ENCODE data around the gene CDC40.

DNA sequence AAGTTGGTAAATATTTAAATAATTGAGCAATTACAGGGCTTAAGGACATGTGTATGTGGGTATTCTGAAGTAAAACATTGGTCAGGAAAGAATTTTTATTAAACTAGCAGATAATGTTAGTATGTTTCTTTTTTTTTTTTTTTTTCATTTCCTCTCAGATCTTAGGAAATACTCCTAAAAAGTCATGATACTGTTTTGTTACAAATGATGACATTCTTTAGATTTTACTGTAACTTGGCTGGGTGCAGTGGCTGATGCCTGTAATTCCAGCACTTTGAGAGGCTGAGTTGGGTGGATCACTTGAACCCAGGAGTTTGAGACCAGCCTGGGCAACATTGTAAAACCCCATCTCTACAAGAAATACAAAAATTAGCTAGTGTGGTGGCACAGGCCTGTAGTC lies 41.5 kb downstream of the CDC40 start:
- TF ChIP-seq POLR2A (IDR thresholded peaks at IDR 0.05; ENCODE audit: borderline replicate concordance, extremely low read depth, insufficient read depth, insufficient read length) (no peak), POLR2AphosphoS5 (IDR thresholded peaks at IDR 0.05; ENCODE audit: low read depth, low read length) (no peak), EGR1 (IDR thresholded peaks at IDR 0.05; ENCODE audit: low read depth) (no peak), SRF (IDR thresholded peaks at IDR 0.05; ENCODE audit: low read depth) (no peak), TCF7L2 (IDR thresholded peaks at IDR 0.05; ENCODE audit: borderline replicate concordance, extremely low read depth, insufficient read depth, insufficient read length) (no peak), ELF1 (IDR thresholded peaks at IDR 0.05; ENCODE audit: borderline replicate concordance, low read depth) (no peak), FOSL1 (IDR thresholded peaks at IDR 0.05; ENCODE audit: low read depth) (no peak), RAD21 (IDR thresholded peaks at IDR 0.05; ENCODE audit: low read depth) (no peak)
- TF ChIP-seq, protein P1, sequence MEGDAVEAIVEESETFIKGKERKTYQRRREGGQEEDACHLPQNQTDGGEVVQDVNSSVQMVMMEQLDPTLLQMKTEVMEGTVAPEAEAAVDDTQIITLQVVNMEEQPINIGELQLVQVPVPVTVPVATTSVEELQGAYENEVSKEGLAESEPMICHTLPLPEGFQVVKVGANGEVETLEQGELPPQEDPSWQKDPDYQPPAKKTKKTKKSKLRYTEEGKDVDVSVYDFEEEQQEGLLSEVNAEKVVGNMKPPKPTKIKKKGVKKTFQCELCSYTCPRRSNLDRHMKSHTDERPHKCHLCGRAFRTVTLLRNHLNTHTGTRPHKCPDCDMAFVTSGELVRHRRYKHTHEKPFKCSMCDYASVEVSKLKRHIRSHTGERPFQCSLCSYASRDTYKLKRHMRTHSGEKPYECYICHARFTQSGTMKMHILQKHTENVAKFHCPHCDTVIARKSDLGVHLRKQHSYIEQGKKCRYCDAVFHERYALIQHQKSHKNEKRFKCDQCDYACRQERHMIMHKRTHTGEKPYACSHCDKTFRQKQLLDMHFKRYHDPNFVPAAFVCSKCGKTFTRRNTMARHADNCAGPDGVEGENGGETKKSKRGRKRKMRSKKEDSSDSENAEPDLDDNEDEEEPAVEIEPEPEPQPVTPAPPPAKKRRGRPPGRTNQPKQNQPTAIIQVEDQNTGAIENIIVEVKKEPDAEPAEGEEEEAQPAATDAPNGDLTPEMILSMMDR (IDR thresholded peaks at IDR 0.05 in 2 of 3, conservative IDR thresholded peaks at IDR 0.05 in 1 of 3; ENCODE audit: borderline replicate concordance in 1 of 3, insufficient read depth in 1 of 3, low read depth in 2 of 3, low read length in 2 of 3) = no peak
- TF ChIP-seq, protein P2, sequence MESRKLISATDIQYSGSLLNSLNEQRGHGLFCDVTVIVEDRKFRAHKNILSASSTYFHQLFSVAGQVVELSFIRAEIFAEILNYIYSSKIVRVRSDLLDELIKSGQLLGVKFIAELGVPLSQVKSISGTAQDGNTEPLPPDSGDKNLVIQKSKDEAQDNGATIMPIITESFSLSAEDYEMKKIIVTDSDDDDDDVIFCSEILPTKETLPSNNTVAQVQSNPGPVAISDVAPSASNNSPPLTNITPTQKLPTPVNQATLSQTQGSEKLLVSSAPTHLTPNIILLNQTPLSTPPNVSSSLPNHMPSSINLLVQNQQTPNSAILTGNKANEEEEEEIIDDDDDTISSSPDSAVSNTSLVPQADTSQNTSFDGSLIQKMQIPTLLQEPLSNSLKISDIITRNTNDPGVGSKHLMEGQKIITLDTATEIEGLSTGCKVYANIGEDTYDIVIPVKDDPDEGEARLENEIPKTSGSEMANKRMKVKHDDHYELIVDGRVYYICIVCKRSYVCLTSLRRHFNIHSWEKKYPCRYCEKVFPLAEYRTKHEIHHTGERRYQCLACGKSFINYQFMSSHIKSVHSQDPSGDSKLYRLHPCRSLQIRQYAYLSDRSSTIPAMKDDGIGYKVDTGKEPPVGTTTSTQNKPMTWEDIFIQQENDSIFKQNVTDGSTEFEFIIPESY (IDR thresholded peaks at IDR 0.05; ENCODE audit: extremely low read depth, insufficient replicate concordance, low read length) = no peak

Data from HCT116 (cell line).